Ishikawa (cell line): ENCODE measurements around the gene RGS4.

Experiments used
- CEBPB ChIP-seq: IDR thresholded peaks from 2 replicates; pipeline ENCODE4 v1.6.1; 2012
- CREB1 ChIP-seq: IDR thresholded peaks from 2 replicates; pipeline ENCODE4 v1.6.1; 2012; ENCODE audit warnings: low read depth
- EP300 ChIP-seq: IDR thresholded peaks from 2 replicates; pipeline ENCODE4 v1.6.1; 2012; ENCODE audit warnings: borderline replicate concordance
- FOXM1 ChIP-seq: IDR thresholded peaks from 2 replicates; pipeline ENCODE4 v1.6.1; 2012; ENCODE audit warnings: low read depth, borderline replicate concordance
- MAX ChIP-seq: IDR thresholded peaks from 2 replicates; pipeline ENCODE4 v1.6.1; 2012
- NFIC ChIP-seq: IDR thresholded peaks from 2 replicates; pipeline ENCODE4 v1.6.1; 2012
- RAD21 ChIP-seq: IDR thresholded peaks from 2 replicates; pipeline ENCODE4 v1.6.1; 2012; ENCODE audit warnings: low read depth
- REST ChIP-seq: IDR thresholded peaks from 2 replicates; pipeline ENCODE4 v1.6.1; 2012; ENCODE audit warnings: low read depth, mild to moderate bottlenecking
- TAF1 ChIP-seq: IDR thresholded peaks from 2 replicates; pipeline ENCODE4 v1.6.1; 2012; ENCODE audit warnings: low read depth, mild to moderate bottlenecking
- TEAD4 ChIP-seq: IDR thresholded peaks from 2 replicates; pipeline ENCODE4 v1.6.1; 2012
- USF1 ChIP-seq: IDR thresholded peaks from 2 replicates; pipeline ENCODE4 v1.6.1; 2012
- YY1 ChIP-seq: IDR thresholded peaks from 2 replicates; pipeline ENCODE4 v1.6.1; 2012; ENCODE audit warnings: low read depth
- ZBTB7A ChIP-seq: IDR thresholded peaks from 2 replicates; pipeline ENCODE4 v1.6.1; 2012; ENCODE audit warnings: low read depth

DNA sequence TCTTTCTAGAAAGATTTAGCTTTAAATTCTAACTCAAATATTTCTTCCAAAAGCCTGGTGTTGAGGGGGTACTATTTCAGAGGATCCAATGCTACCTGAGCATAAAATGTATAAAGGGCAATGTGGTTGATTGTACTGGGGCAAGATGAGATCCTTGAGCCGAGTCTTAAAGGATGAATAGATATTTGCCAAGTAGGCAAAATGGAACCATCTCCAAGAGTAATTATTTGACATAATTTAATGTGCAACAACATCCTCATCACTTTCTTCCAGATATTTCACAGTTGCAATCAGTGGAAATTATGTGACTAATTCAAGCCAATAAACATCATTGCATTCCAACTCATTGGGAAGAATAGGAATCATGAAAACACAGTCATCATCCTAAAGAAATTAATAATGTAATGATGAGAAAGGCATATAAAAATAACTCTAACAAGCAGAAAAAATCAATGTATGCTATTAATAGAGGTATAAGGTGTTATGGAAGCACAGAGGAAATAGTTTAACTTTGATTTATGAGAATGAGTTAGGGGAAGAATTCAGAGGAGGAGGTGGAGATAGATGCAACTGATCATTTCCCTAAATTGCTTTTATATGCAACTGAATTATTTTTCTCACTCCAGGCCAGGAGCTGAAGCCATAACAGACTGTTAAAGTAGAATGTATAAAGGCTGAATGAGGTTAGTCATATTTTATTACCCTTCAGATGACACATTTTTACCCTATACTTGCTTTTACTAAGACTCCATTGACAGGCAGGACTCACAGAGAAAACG is 30.0 kb upstream of the RGS4 start:
- no peak for TF ChIP-seq TAF1
- no peak for TF ChIP-seq TEAD4
- no peak for TF ChIP-seq ZBTB7A
- TF ChIP-seq USF1: no peak
- TF ChIP-seq NFIC: no peak
- no peak for TF ChIP-seq MAX
- no peak for TF ChIP-seq EP300
- TF ChIP-seq CREB1: no peak
- TF ChIP-seq CEBPB: no peak
- no peak for TF ChIP-seq REST
- TF ChIP-seq RAD21: no peak
- no peak for TF ChIP-seq YY1
- no peak for TF ChIP-seq FOXM1
